ENCODE results near the gene CLDN5.

CLDN5 gene

GRCh38 chr22:19478901-19479354, 45.3 kb downstream of the CLDN5 start, which contains the start of gene UFD1:
Gene UFD1, minus strand, starts transcription at chr22:19479193. Its CDS starts 108 bp downstream, at chr22:19479085.
- Mint-ChIP-seq H3K9me3 (no peaks in the 10 kb centered on the region), H3K4me1 (peaks cover 34% of the 10 kb centered on the region), H3K27ac (peak within 1 kb of the TSS; percentile 99 to 100 (median 100)), H3K4me3 (peak within 1 kb of the TSS; percentile 88 to 98 (median 91)), H3K36me3 (ENCODE audit: low read depth) (peaks cover 6% of the 10 kb centered on the region), H3K27me3 (ENCODE audit: low read depth) (no peaks in the 10 kb centered on the region)
- no peak for TF ChIP-seq CTCF (IDR thresholded peaks at IDR 0.05; ENCODE audit: unreplicated experiment in 3 of 3)

GRCh38 chr22:19478045-19478900, 45.9 kb downstream of the CLDN5 start:
- H3K27ac Mint-ChIP-seq, result peak overlapping the region; percentile 86 to 100 (median 99)
- peaks cover 8% of the 10 kb centered on the region for H3K36me3 Mint-ChIP-seq (ENCODE audit: low read depth)
- H3K4me1 Mint-ChIP-seq, result peaks cover 34% of the 10 kb centered on the region
- no peaks in the 10 kb centered on the region for H3K27me3 Mint-ChIP-seq (ENCODE audit: low read depth)
- no peak for TF ChIP-seq CTCF (IDR thresholded peaks at IDR 0.05; ENCODE audit: unreplicated experiment in 3 of 3)
- no peaks in the 10 kb centered on the region for H3K9me3 Mint-ChIP-seq
- H3K4me3 Mint-ChIP-seq, result peak overlapping the region; percentile 88 to 98 (median 91)

GRCh38 chr22:19477321-19478044, 46.7 kb downstream of the CLDN5 start:
- Mint-ChIP-seq H3K36me3 (ENCODE audit: low read depth) (peaks cover 9% of the 10 kb centered on the region), H3K4me3 (peak overlapping the region; percentile 88 to 98 (median 91)), H3K27me3 (ENCODE audit: low read depth) (no peaks in the 10 kb centered on the region), H3K9me3 (no peaks in the 10 kb centered on the region), H3K27ac (peak overlapping the region; percentile 86 to 100 (median 99)), H3K4me1 (peaks cover 34% of the 10 kb centered on the region)
- peak in 1 of 3 experiments; percentile 27 for TF ChIP-seq CTCF (IDR thresholded peaks at IDR 0.05; ENCODE audit: unreplicated experiment in 3 of 3)

GRCh38 chr22:19476023-19476422, 48.2 kb downstream of the CLDN5 start:
- H3K27me3 Mint-ChIP-seq (ENCODE audit: low read depth), result no peaks in the 10 kb centered on the region
- peaks cover 17% of the 10 kb centered on the region for H3K36me3 Mint-ChIP-seq (ENCODE audit: low read depth)
- H3K4me3 Mint-ChIP-seq, result peak overlapping the region; percentile 59 to 73 (median 60)
- TF ChIP-seq CTCF (IDR thresholded peaks at IDR 0.05; ENCODE audit: unreplicated experiment in 3 of 3), result no peak
- no peaks in the 10 kb centered on the region for H3K9me3 Mint-ChIP-seq
- H3K27ac Mint-ChIP-seq, result peak overlapping the region in 1 of 3 experiments; percentile 20
- peaks cover 34% of the 10 kb centered on the region for H3K4me1 Mint-ChIP-seq

GRCh38 chr22:19473578-19473977, 50.6 kb downstream of the CLDN5 start:
- TF ChIP-seq CTCF (IDR thresholded peaks at IDR 0.05; ENCODE audit: unreplicated experiment in 3 of 3), result no peak
- H3K27ac Mint-ChIP-seq, result no peak overlapping the region
- peaks cover 19% of the 10 kb centered on the region for H3K4me1 Mint-ChIP-seq
- H3K4me3 Mint-ChIP-seq, result no peak overlapping the region
- H3K36me3 Mint-ChIP-seq (ENCODE audit: low read depth), result peaks cover 35% of the 10 kb centered on the region
- no peaks in the 10 kb centered on the region for H3K9me3 Mint-ChIP-seq
- H3K27me3 Mint-ChIP-seq (ENCODE audit: low read depth), result no peaks in the 10 kb centered on the region
